A549 (cell line): ENCODE measurements around the gene STK17A.

Experiments
- CHD4 ChIP-seq: fragments of 200-600 bp; sonication (generic); IDR thresholded peaks from 2 replicates; pipeline ENCODE4 v1.6.1; 2016; ENCODE audit warnings: antibody characterized with exemption, mild to moderate bottlenecking, borderline replicate concordance
- EHMT2 ChIP-seq: fragments of 200-600 bp; sonication (generic); IDR thresholded peaks from 2 replicates; pipeline ENCODE4 v1.6.1; 2016; ENCODE audit warnings: antibody characterized with exemption, low read depth, mild to moderate bottlenecking, moderate library complexity
- MYC ChIP-seq: IDR thresholded peaks from 2 replicates; pipeline ENCODE4 v1.6.1; 2012; ENCODE audit warnings: mild to moderate bottlenecking, inconsistent platforms, low read length, improper control_type of control experiment, borderline replicate concordance
- USF2 ChIP-seq: fragments of 450-650 bp; IDR thresholded peaks from 2 replicates; pipeline ENCODE4 v1.6.1; 2014; ENCODE audit warnings: antibody characterized with exemption
- ZFP36 ChIP-seq: fragments of 450-650 bp; IDR thresholded peaks from 2 replicates; pipeline ENCODE4 v1.6.1; 2014; ENCODE audit warnings: borderline replicate concordance; ENCODE audit not compliant: partially characterized antibody
- TF ChIP-seq, protein P1 (sequence below): fragments of >200 bp; sonication (Bioruptor Twin); formaldehyde crosslinking; IDR thresholded peaks from 3 replicates; pipeline ENCODE4 v1.5.1; 2016

- TF ChIP-seq CHD4 = no peak
- TF ChIP-seq, protein P1, sequence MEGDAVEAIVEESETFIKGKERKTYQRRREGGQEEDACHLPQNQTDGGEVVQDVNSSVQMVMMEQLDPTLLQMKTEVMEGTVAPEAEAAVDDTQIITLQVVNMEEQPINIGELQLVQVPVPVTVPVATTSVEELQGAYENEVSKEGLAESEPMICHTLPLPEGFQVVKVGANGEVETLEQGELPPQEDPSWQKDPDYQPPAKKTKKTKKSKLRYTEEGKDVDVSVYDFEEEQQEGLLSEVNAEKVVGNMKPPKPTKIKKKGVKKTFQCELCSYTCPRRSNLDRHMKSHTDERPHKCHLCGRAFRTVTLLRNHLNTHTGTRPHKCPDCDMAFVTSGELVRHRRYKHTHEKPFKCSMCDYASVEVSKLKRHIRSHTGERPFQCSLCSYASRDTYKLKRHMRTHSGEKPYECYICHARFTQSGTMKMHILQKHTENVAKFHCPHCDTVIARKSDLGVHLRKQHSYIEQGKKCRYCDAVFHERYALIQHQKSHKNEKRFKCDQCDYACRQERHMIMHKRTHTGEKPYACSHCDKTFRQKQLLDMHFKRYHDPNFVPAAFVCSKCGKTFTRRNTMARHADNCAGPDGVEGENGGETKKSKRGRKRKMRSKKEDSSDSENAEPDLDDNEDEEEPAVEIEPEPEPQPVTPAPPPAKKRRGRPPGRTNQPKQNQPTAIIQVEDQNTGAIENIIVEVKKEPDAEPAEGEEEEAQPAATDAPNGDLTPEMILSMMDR = no peak
- TF ChIP-seq USF2 = no peak
- TF ChIP-seq MYC = no peak
- no peak for TF ChIP-seq EHMT2
- no peak for TF ChIP-seq ZFP36
Measured at GRCh38 chr7:43655584-43655983, 72.7 kb downstream of the STK17A start.
